ENCODE data around the gene UCHL5.

DNA sequence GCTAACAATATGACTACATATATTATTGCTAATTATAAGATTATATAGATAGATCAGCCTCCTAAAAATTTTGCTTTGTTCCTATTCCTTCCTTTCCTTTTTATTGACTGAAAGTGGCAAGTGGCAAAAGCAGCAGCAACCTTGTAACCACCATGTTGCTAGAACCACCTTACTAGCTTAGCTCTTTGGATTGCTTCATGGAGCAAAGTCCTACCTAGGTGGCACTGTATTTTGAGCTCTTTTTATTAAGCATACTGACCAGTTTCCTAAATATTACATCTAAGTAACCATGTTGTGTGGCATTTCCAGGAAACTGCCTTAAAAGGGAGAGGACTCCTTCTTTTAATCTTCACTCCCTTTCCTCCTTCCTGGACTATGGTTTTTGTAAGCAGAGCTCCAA, 90.8 kb downstream of the UCHL5 start:
- TF ChIP-seq, protein P1, sequence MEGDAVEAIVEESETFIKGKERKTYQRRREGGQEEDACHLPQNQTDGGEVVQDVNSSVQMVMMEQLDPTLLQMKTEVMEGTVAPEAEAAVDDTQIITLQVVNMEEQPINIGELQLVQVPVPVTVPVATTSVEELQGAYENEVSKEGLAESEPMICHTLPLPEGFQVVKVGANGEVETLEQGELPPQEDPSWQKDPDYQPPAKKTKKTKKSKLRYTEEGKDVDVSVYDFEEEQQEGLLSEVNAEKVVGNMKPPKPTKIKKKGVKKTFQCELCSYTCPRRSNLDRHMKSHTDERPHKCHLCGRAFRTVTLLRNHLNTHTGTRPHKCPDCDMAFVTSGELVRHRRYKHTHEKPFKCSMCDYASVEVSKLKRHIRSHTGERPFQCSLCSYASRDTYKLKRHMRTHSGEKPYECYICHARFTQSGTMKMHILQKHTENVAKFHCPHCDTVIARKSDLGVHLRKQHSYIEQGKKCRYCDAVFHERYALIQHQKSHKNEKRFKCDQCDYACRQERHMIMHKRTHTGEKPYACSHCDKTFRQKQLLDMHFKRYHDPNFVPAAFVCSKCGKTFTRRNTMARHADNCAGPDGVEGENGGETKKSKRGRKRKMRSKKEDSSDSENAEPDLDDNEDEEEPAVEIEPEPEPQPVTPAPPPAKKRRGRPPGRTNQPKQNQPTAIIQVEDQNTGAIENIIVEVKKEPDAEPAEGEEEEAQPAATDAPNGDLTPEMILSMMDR (IDR thresholded peaks at IDR 0.05; ENCODE audit: low read depth, low read length, missing input control): no peak
- TF ChIP-seq, protein P2, sequence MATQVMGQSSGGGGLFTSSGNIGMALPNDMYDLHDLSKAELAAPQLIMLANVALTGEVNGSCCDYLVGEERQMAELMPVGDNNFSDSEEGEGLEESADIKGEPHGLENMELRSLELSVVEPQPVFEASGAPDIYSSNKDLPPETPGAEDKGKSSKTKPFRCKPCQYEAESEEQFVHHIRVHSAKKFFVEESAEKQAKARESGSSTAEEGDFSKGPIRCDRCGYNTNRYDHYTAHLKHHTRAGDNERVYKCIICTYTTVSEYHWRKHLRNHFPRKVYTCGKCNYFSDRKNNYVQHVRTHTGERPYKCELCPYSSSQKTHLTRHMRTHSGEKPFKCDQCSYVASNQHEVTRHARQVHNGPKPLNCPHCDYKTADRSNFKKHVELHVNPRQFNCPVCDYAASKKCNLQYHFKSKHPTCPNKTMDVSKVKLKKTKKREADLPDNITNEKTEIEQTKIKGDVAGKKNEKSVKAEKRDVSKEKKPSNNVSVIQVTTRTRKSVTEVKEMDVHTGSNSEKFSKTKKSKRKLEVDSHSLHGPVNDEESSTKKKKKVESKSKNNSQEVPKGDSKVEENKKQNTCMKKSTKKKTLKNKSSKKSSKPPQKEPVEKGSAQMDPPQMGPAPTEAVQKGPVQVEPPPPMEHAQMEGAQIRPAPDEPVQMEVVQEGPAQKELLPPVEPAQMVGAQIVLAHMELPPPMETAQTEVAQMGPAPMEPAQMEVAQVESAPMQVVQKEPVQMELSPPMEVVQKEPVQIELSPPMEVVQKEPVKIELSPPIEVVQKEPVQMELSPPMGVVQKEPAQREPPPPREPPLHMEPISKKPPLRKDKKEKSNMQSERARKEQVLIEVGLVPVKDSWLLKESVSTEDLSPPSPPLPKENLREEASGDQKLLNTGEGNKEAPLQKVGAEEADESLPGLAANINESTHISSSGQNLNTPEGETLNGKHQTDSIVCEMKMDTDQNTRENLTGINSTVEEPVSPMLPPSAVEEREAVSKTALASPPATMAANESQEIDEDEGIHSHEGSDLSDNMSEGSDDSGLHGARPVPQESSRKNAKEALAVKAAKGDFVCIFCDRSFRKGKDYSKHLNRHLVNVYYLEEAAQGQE (IDR thresholded peaks at IDR 0.05): no peak
- TF ChIP-seq TAF1 (conservative IDR thresholded peaks at IDR 0.05) (no peak), HNF4G (IDR thresholded peaks at IDR 0.05) (peak; percentile 16), RAD21 (IDR thresholded peaks at IDR 0.05) (no peak), SP1 (IDR thresholded peaks at IDR 0.05) (no peak), FOXA1 (IDR thresholded peaks at IDR 0.05) (no peak), RXRA (IDR thresholded peaks at IDR 0.05) (no peak)
